Cardiac fibroblast (primary cell): ENCODE results near the gene CFAP54.

Experiments
- DNase-seq, 2 donors: peaks; one replicate each; pipeline versions ENCODE4 v3.0.0 to v3.0.0-alpha.2; 2010; ENCODE audit warnings: low read depth in 2 of 2
- H3K4me3 ChIP-seq, 2 donors: replicated peaks in 1 of 2; 1 replicate in 1 of 2; 2 replicates in 1 of 2; pipeline ENCODE4 v1.5.1; 2011; ENCODE audit warnings: low read depth in 2 of 2, low read length in 2 of 2, mild to moderate bottlenecking in 2 of 2, moderate library complexity in 1 of 2
- TF ChIP-seq, protein P1 (sequence below): IDR thresholded peaks from one replicate; pipeline ENCODE4 v1.5.1; 2011; ENCODE audit warnings: low read depth, mild to moderate bottlenecking, low read length, inconsistent platforms

CFAP54 gene

GRCh38 chr12:96529912-96530311, 40.5 kb downstream of the CFAP54 start:
- H3K4me3 ChIP-seq = no peak overlapping the region
- TF ChIP-seq, protein P1, sequence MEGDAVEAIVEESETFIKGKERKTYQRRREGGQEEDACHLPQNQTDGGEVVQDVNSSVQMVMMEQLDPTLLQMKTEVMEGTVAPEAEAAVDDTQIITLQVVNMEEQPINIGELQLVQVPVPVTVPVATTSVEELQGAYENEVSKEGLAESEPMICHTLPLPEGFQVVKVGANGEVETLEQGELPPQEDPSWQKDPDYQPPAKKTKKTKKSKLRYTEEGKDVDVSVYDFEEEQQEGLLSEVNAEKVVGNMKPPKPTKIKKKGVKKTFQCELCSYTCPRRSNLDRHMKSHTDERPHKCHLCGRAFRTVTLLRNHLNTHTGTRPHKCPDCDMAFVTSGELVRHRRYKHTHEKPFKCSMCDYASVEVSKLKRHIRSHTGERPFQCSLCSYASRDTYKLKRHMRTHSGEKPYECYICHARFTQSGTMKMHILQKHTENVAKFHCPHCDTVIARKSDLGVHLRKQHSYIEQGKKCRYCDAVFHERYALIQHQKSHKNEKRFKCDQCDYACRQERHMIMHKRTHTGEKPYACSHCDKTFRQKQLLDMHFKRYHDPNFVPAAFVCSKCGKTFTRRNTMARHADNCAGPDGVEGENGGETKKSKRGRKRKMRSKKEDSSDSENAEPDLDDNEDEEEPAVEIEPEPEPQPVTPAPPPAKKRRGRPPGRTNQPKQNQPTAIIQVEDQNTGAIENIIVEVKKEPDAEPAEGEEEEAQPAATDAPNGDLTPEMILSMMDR = no peak
- DNase-seq = peak in 1 of 2 donors; percentile 10

DNA sequence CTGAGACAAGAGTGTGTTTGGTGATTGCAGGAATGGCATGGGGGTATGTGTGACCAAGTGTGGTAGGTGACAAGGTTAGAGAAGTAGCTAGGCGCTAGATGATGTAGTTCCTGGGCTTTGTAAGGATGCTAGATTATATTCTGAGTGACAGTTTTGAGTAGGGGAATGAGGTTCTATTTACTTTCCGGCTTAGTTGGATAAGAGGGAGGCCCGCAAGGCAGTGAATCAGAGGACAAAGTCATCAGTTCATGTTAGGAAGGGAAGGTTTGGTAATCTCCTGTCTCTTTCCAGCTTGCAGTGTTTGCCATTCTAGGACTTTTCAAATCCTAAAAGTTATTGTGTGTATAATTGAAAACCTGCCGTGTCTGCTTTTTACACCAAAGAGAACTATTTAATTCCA, 45.0 kb downstream of the CFAP54 start:
- peak; percentile 26 to 64 for DNase-seq
- no peak overlapping the region for H3K4me3 ChIP-seq
- TF ChIP-seq, protein P1 = no peak

- TF ChIP-seq, protein P1 = no peak
- DNase-seq = no peak
Observed at GRCh38 chr12:96548384-96548783, 59.0 kb downstream of the CFAP54 start.

DNA sequence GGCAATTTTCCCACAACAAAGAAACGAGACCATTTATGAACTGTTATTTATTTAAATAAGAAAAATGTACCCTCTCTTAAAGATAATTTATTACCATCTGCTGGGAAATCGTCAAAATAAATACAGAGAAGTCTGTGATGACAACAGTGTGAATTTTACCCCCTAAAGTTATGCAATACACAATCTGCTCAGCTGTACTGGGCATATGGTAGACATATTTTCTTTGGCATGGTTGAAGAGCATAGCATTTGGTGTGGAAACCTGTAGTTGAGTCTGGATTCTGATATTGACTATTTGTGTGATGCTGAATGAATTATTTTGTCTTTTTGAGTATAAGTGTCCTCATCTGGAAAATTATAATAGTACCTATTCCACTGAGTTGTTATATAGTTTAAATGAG, 60.0 kb downstream of the CFAP54 start:
- H3K4me3 ChIP-seq = no peak overlapping the region
- peak in 1 of 2 donors; percentile 7 for DNase-seq
- TF ChIP-seq, protein P1 = no peak

More at GRCh38 chr12:96548384-96548783, 59.0 kb downstream of the CFAP54 start:
- no peak overlapping the region for H3K4me3 ChIP-seq

- TF ChIP-seq, protein P1 = no peak
- no peak for DNase-seq
- no peak overlapping the region for H3K4me3 ChIP-seq
Observed at GRCh38 chr12:96570579-96570978, 81.2 kb downstream of the CFAP54 start.

- no peak for DNase-seq
- TF ChIP-seq, protein P1 = no peak
Observed at GRCh38 chr12:96571101-96571862, 81.9 kb downstream of the CFAP54 start.

DNA sequence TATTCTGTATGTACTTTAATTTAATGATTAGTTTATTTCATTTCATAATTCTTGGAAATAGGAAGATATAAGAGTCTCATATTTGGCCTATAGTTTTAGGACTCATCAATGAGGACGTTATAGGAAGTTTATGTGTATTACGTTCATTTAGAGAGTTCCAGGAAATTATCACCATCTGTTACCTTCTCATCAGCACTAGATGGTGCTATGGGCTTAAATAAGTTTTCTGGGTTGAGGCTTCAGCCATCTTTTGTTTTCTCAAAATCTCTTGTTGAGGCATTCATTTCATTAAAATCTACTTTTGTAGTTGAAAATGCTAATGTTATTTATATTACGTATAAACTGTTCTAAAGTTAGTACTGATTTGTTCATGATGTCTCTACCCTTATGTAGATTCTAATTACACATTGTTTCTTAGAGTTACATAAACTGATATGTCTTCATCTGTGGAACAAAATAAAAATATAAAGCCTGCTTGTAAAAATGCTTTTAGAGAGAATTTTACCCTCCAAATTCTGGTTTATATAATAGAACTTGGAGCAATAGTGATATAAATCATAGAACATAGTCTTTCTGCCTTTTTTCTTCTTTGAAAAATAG, 89.2 kb downstream of the CFAP54 start:
- TF ChIP-seq, protein P1 = peak; percentile 67
- peak; percentile 75 to 81 for DNase-seq
- no peak overlapping the region for H3K4me3 ChIP-seq

More at GRCh38 chr12:96571101-96571862, 81.9 kb downstream of the CFAP54 start:
- H3K4me3 ChIP-seq = no peak overlapping the region
